A549 treated with ZK216348 at 1 μM for 4 hours (cell line): ENCODE data around the gene CDA. TPM values are rescaled to one million over a fixed set of nuclear protein-coding genes. Genes with fewer than 3 reads are reported as not detected.

Source experiments
- total RNA-seq: library from RNA; stranded (reverse); fragments of 200-300 nt; extraction: Qiagen RNA extraction; gene quantifications from 5 replicates; pipeline ENCODE4 v1.2.3, GENCODE V29; 2022; ENCODE audit warnings: low read depth

CDA gene
- 29.6 to 46.1 TPM (median 35.1 TPM) in 5 replicates for total RNA-seq

GRCh38 chr1:20588634-20589225 lies at the start of gene CDA:
Gene CDA (plus strand): TSS chr1:20589097. CDS start chr1:20589130, 33 bp downstream.

GRCh38 chr1:20551945-20552727 lies 36.8 kb upstream of the CDA start, which contains the start of gene FAM43B:
Gene FAM43B (plus strand): TSS chr1:20552573. CDS start chr1:20552974, 401 bp downstream.

GRCh38 chr1:20633190-20634064 lies 44.5 kb downstream of the CDA start, which contains the start of gene PINK1:
Gene PINK1 (plus strand): TSS chr1:20633458. CDS start chr1:20633549, 91 bp downstream.

GRCh38 chr1:20661207-20662109 lies 72.6 kb downstream of the CDA start, which contains the start of gene DDOST:
Gene DDOST (minus strand): TSS chr1:20661369. CDS start chr1:20661350, 19 bp downstream.

Other genes starting within 250 kb of the CDA start
- gene CAMK2N1, start 102.9 kb upstream of the CDA start, total RNA-seq: 35.3 to 76.5 TPM (median 64.3 TPM) in 5 replicates
- gene MUL1, start 80.9 kb upstream of the CDA start, total RNA-seq: 29.8 to 44.9 TPM (median 41.9 TPM) in 5 replicates
- 2.3 to 6.5 TPM (median 4.9 TPM) in 5 replicates for gene FAM43B, start 36.5 kb upstream of the CDA start, total RNA-seq
- 21.9 to 42.7 TPM (median 37.3 TPM) in 5 replicates for gene PINK1, start 44.4 kb downstream of the CDA start, total RNA-seq
- gene DDOST, start 72.3 kb downstream of the CDA start, total RNA-seq: 159 to 213 TPM (median 204 TPM) in 5 replicates
- 1.4 to 2.5 TPM (median 2.0 TPM) in 5 replicates for gene KIF17, start 128.9 kb downstream of the CDA start, total RNA-seq
- 12.2 to 17.6 TPM (median 14.5 TPM) in 5 replicates for gene SH2D5, start 143.6 kb downstream of the CDA start, total RNA-seq
- 104 to 163 TPM (median 119 TPM) in 5 replicates for gene HP1BP3, start 198.2 kb downstream of the CDA start, total RNA-seq